ENCODE data around the gene AFF2.

- no peak for TF ChIP-seq CTCF (IDR thresholded peaks at IDR 0.05)
- TF ChIP-seq POLR2A (IDR thresholded peaks at IDR 0.05): no peak
Observed at GRCh38 chrX:148811236-148811635, 310.8 kb downstream of the AFF2 start.
